Fibroblast of lung (primary cell): Measurements from ENCODE around the gene WNT2B. TPM values are rescaled to one million over a fixed set of nuclear protein-coding genes. Genes with fewer than 3 reads are reported as not detected.
A peak's percentile ranks its signal among the peaks of the same experiment; 100 is the strongest.

Experiments
- DNase-seq, 2 donors: peaks; one replicate each; pipeline versions ENCODE4 v3.0.0 to v3.0.0-alpha.2; 2010; ENCODE audit warnings: low read depth in 2 of 2
- H2AFZ ChIP-seq: 2 replicates; pipeline ENCODE4 v1.5.1; 2012; ENCODE audit warnings: low read length, control low read depth, inconsistent platforms
- H3K27ac ChIP-seq: 2 replicates; pipeline ENCODE4 v1.5.1; 2011; ENCODE audit warnings: low read length, control low read depth; ENCODE audit not compliant: insufficient read depth
- H3K27me3 ChIP-seq: 2 replicates; pipeline ENCODE4 v1.5.1; 2011; ENCODE audit warnings: mild to moderate bottlenecking, low read length; ENCODE audit not compliant: control insufficient read depth, insufficient read depth
- H3K36me3 ChIP-seq: 2 replicates; pipeline ENCODE4 v1.5.1; 2011; ENCODE audit warnings: low read length; ENCODE audit not compliant: control insufficient read depth, insufficient read depth
- H3K4me1 ChIP-seq: 2 replicates; pipeline ENCODE4 v1.5.1; 2011; ENCODE audit warnings: low read length; ENCODE audit not compliant: control insufficient read depth, insufficient read depth; ENCODE audit errors: extremely low read depth
- H3K4me2 ChIP-seq: 2 replicates; pipeline ENCODE4 v1.5.1; 2011; ENCODE audit warnings: low read length, control low read depth; ENCODE audit not compliant: insufficient read depth; ENCODE audit errors: extremely low read depth
- H3K4me3 ChIP-seq, 4 experiments: fragments of 200-600 bp in 1 of 4; sonication (generic) in 1 of 4; replicated peaks in 1 of 4; 2 replicates each; pipeline ENCODE4 v1.5.1; 2011 to 2016; ENCODE audit warnings: low read length in 4 of 4, low read depth in 3 of 4, mild to moderate bottlenecking in 3 of 4, control low read depth in 2 of 4, inconsistent platforms in 1 of 4, mixed read lengths in 1 of 4; ENCODE audit not compliant: insufficient read depth in 1 of 4; ENCODE audit errors: control extremely low read depth in 1 of 4
- H3K79me2 ChIP-seq: 2 replicates; pipeline ENCODE4 v1.5.1; 2012; ENCODE audit warnings: mild to moderate bottlenecking, low read length, inconsistent platforms; ENCODE audit not compliant: control insufficient read depth, insufficient read depth
- H3K9ac ChIP-seq: 2 replicates; pipeline ENCODE4 v1.5.1; 2011; ENCODE audit warnings: mild to moderate bottlenecking, low read length, control low read depth; ENCODE audit not compliant: insufficient read depth
- H3K9me3 ChIP-seq: 2 replicates; pipeline ENCODE4 v1.5.1; 2012; ENCODE audit warnings: low read depth, low read length; ENCODE audit not compliant: control insufficient read depth, insufficient read depth
- H4K20me1 ChIP-seq: 2 replicates; pipeline ENCODE4 v1.5.1; 2011; ENCODE audit warnings: low read length; ENCODE audit not compliant: control insufficient read depth, insufficient read depth; ENCODE audit errors: extremely low read depth
- EZH2 ChIP-seq: IDR thresholded peaks from 2 replicates; pipeline ENCODE4 v1.5.1; 2012; ENCODE audit warnings: low read length, control low read depth, mild to moderate bottlenecking; ENCODE audit errors: missing control alignments
- polyA plus RNA-seq, 2 donors: library from polyadenylated mRNA; depleted of rRNA in 1 of 2; stranded (reverse) in 1 of 2; unstranded in 1 of 2; fragments of >200 nt; gene quantifications; 2 replicates each; pipeline ENCODE4 v1.2.1, GENCODE V29; 2011 to 2012; ENCODE audit warnings: missing spikeins in 1 of 2
- total RNA-seq: library from RNA; depleted of rRNA; stranded (reverse); fragments of >200 nt; gene quantifications from 2 replicates; pipeline ENCODE4 v1.2.1, GENCODE V29; 2014
- TF ChIP-seq, protein P1 (sequence below), 2 donors: IDR thresholded peaks in 1 of 2; conservative IDR thresholded peaks in 1 of 2; 1 replicate in 1 of 2; 2 replicates in 1 of 2; pipeline ENCODE4 v1.5.1; 2011 to 2012; ENCODE audit warnings: low read length in 2 of 2, control low read depth in 1 of 2, inconsistent platforms in 1 of 2, low read depth in 1 of 2, mild to moderate bottlenecking in 1 of 2

WNT2B gene
- total and polyA plus RNA-seq, 2 donors (not counting 1 experiment from before 2014, with no cell fraction given) = 2.0 to 3.5 TPM

- H2AFZ ChIP-seq = no peak overlapping the region
- peaks cover 11% of the 10 kb centered on the region for H3K27me3 ChIP-seq
- no peak overlapping the region for H3K4me3 ChIP-seq
- H3K9ac ChIP-seq = no peak overlapping the region
- TF ChIP-seq, protein P1, sequence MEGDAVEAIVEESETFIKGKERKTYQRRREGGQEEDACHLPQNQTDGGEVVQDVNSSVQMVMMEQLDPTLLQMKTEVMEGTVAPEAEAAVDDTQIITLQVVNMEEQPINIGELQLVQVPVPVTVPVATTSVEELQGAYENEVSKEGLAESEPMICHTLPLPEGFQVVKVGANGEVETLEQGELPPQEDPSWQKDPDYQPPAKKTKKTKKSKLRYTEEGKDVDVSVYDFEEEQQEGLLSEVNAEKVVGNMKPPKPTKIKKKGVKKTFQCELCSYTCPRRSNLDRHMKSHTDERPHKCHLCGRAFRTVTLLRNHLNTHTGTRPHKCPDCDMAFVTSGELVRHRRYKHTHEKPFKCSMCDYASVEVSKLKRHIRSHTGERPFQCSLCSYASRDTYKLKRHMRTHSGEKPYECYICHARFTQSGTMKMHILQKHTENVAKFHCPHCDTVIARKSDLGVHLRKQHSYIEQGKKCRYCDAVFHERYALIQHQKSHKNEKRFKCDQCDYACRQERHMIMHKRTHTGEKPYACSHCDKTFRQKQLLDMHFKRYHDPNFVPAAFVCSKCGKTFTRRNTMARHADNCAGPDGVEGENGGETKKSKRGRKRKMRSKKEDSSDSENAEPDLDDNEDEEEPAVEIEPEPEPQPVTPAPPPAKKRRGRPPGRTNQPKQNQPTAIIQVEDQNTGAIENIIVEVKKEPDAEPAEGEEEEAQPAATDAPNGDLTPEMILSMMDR (conservative IDR thresholded peaks at IDR 0.05 in 1 of 2, IDR thresholded peaks at IDR 0.05 in 1 of 2; ENCODE audit: low read depth in 1 of 2, low read length in 2 of 2) = no peak
- no peak for TF ChIP-seq EZH2
- H3K27ac ChIP-seq = no peak overlapping the region
- no peaks in the 10 kb centered on the region for H3K79me2 ChIP-seq
- peaks cover 17% of the 10 kb centered on the region for H3K4me1 ChIP-seq
- no peaks in the 10 kb centered on the region for H4K20me1 ChIP-seq
- DNase-seq = peak in 1 of 2 donors; percentile 95
- no peaks in the 10 kb centered on the region for H3K9me3 ChIP-seq
- no peaks in the 10 kb centered on the region for H3K36me3 ChIP-seq
- no peak overlapping the region for H3K4me2 ChIP-seq
Measured at GRCh38 chr1:112513112-112513870, 4.5 kb downstream of the WNT2B start.

GRCh38 chr1:112514901-112515300 is 6.1 kb downstream of the WNT2B start:
- no peak for TF ChIP-seq EZH2
- TF ChIP-seq, protein P1 (conservative IDR thresholded peaks at IDR 0.05 in 1 of 2, IDR thresholded peaks at IDR 0.05 in 1 of 2; ENCODE audit: low read depth in 1 of 2, low read length in 2 of 2) = no peak
- Histone ChIP-seq H3K9ac (no peak overlapping the region), H3K27me3 (peaks cover 4% of the 10 kb centered on the region), H3K36me3 (no peaks in the 10 kb centered on the region), H3K4me3 (no peak overlapping the region), H3K4me1 (peaks cover 17% of the 10 kb centered on the region), H3K79me2 (no peaks in the 10 kb centered on the region), H3K9me3 (no peaks in the 10 kb centered on the region), H4K20me1 (no peaks in the 10 kb centered on the region), H3K27ac (no peak overlapping the region), H3K4me2 (peak overlapping the region; percentile 37), H2AFZ (no peak overlapping the region)
- DNase-seq = no peak

- Histone ChIP-seq H3K9me3 (no peaks in the 10 kb centered on the region), H4K20me1 (no peaks in the 10 kb centered on the region), H3K79me2 (no peaks in the 10 kb centered on the region), H2AFZ (no peak overlapping the region), H3K4me1 (peaks cover 17% of the 10 kb centered on the region), H3K27me3 (no peaks in the 10 kb centered on the region), H3K36me3 (no peaks in the 10 kb centered on the region), H3K4me2 (peak overlapping the region; percentile 37), H3K27ac (peak overlapping the region; percentile 17), H3K9ac (no peak overlapping the region), H3K4me3 (no peak overlapping the region)
- no peak for TF ChIP-seq EZH2
- TF ChIP-seq, protein P1 (conservative IDR thresholded peaks at IDR 0.05 in 1 of 2, IDR thresholded peaks at IDR 0.05 in 1 of 2; ENCODE audit: low read depth in 1 of 2, low read length in 2 of 2) = no peak
- peak; percentile 75 to 86 for DNase-seq
Measured at GRCh38 chr1:112515311-112516009, 6.7 kb downstream of the WNT2B start.
